Measurements from ENCODE around the gene WDFY2. TPM values are rescaled to one million over a fixed set of nuclear protein-coding genes. Genes with fewer than 3 reads are reported as not detected.

Gene WDFY2
- total and polyA plus RNA-seq, 4 donors: 3.4 to 10.5 (median 5.8) TPM

DNA sequence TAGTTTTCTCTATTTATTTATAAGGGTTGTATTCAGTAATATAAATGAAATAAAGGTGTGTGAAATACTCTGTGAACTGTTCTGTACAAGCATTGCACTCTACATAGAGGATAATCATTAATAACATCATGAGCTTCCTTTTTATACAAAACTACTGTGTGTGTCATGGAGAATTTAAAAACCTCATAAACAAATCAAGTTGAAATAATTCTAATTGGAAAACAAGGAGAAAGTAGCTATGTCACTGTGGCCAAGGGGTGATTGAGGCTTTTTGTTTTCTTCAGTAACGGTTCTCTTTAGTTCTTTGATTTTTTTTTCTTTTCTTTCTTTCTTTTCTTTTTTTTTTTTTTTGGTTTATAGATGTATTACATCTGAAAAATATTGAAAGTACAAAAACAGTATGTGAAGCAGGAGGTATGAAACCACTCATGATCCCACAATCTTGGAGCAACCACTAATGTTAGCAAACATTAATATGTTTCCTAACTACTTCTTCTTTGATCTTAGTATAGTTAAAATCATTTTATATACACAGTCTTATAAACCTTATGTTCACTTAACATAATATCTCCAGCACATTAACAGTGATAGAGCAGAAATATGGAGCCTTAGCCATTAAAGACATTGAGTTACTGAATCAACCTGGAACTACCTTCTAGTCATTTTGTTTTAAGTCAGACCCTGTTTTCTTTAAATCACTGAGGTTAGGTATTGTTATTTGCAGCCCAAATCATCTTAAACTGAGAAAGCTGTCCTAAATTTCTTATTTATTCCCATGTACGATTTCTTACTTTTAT is 45.4 kb downstream of the WDFY2 start:
- Histone ChIP-seq H3K4me3 (ENCODE audit: low read depth in 1 of 3, low read length in 3 of 3) (no peak overlapping the region), H3K27ac (ENCODE audit: low read depth in 1 of 2, low read length in 2 of 2) (no peak overlapping the region), H3K27me3 (ENCODE audit: control insufficient read depth in 4 of 4, insufficient read depth in 4 of 4, low read length in 3 of 4) (no peaks in the 10 kb centered on the region), H3K4me1 (ENCODE audit: control insufficient read depth in 4 of 4, insufficient read depth in 4 of 4, low read length in 3 of 4) (peaks cover 0 to 15% (median 9%) of the 10 kb centered on the region in 4 donors), H3K9me3 (ENCODE audit: control insufficient read depth in 4 of 4, low read length in 3 of 4) (no peaks in the 10 kb centered on the region), H3K9ac (ENCODE audit: low read depth in 1 of 2, low read length in 2 of 2) (no peak overlapping the region), H3K36me3 (ENCODE audit: control insufficient read depth in 4 of 4, insufficient read depth in 3 of 4, low read depth in 1 of 4, low read length in 3 of 4) (no peaks in the 10 kb centered on the region)
- DNase-seq (ENCODE audit: low spot score): no peak
- TF ChIP-seq TAF1 (conservative IDR thresholded peaks at IDR 0.05): no peak
- 90% methylated on average over 2 of the region's 2 CpGs for WGBS

DNA sequence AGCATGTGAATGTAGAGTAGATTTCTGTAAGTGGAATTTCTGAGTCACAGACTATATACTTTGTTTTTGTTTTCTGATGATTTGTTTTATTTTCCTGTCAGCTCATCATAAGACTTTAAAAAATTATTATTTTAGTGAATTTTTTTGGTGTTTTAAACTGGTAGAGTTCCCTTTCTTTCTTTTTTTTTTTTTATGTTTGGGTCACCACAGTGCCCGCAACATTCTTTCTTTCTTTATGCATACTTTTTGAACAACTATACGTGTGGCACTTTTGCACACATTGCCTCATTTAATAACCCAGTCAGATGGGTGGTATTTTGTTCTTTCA is 46.0 kb downstream of the WDFY2 start:
- Histone ChIP-seq H3K4me3 (ENCODE audit: low read depth in 1 of 3, low read length in 3 of 3) (no peak overlapping the region), H3K27ac (ENCODE audit: low read depth in 1 of 2, low read length in 2 of 2) (no peak overlapping the region), H3K27me3 (ENCODE audit: control insufficient read depth in 4 of 4, insufficient read depth in 4 of 4, low read length in 3 of 4) (no peaks in the 10 kb centered on the region), H3K9ac (ENCODE audit: low read depth in 1 of 2, low read length in 2 of 2) (no peak overlapping the region), H3K36me3 (ENCODE audit: control insufficient read depth in 4 of 4, insufficient read depth in 3 of 4, low read depth in 1 of 4, low read length in 3 of 4) (no peaks in the 10 kb centered on the region), H3K9me3 (ENCODE audit: control insufficient read depth in 4 of 4, low read length in 3 of 4) (no peaks in the 10 kb centered on the region), H3K4me1 (ENCODE audit: control insufficient read depth in 4 of 4, insufficient read depth in 4 of 4, low read length in 3 of 4) (peaks cover 0 to 11% (median 8%) of the 10 kb centered on the region in 4 donors)
- TF ChIP-seq HNF4A (conservative IDR thresholded peaks at IDR 0.05): no peak
- TF ChIP-seq TAF1 (conservative IDR thresholded peaks at IDR 0.05): no peak
- TF ChIP-seq NR2F2 (IDR thresholded peaks at IDR 0.05): no peak
- TF ChIP-seq FOXA1 (IDR thresholded peaks at IDR 0.05): no peak
- TF ChIP-seq HNF4G (IDR thresholded peaks at IDR 0.05): no peak
- no peak for TF ChIP-seq EGR1 (IDR thresholded peaks at IDR 0.05; ENCODE audit: low read depth in 2 of 2)
- no peak for TF ChIP-seq ATF3 (IDR thresholded peaks at IDR 0.05)
- TF ChIP-seq MAX (IDR thresholded peaks at IDR 0.05): no peak
- no peak for TF ChIP-seq RXRA (IDR thresholded peaks at IDR 0.05)
- no peak for TF ChIP-seq FOXA2 (IDR thresholded peaks at IDR 0.05)
- no peak for TF ChIP-seq GABPA (IDR thresholded peaks at IDR 0.05 in 1 of 2, conservative IDR thresholded peaks at IDR 0.05 in 1 of 2)
- TF ChIP-seq, protein P1, sequence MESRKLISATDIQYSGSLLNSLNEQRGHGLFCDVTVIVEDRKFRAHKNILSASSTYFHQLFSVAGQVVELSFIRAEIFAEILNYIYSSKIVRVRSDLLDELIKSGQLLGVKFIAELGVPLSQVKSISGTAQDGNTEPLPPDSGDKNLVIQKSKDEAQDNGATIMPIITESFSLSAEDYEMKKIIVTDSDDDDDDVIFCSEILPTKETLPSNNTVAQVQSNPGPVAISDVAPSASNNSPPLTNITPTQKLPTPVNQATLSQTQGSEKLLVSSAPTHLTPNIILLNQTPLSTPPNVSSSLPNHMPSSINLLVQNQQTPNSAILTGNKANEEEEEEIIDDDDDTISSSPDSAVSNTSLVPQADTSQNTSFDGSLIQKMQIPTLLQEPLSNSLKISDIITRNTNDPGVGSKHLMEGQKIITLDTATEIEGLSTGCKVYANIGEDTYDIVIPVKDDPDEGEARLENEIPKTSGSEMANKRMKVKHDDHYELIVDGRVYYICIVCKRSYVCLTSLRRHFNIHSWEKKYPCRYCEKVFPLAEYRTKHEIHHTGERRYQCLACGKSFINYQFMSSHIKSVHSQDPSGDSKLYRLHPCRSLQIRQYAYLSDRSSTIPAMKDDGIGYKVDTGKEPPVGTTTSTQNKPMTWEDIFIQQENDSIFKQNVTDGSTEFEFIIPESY (IDR thresholded peaks at IDR 0.05): no peak
- no peak for TF ChIP-seq JUND (IDR thresholded peaks at IDR 0.05)
- TF ChIP-seq SP1 (IDR thresholded peaks at IDR 0.05): no peak
- TF ChIP-seq REST (IDR thresholded peaks at IDR 0.05): no peak
- no peak for TF ChIP-seq RAD21 (IDR thresholded peaks at IDR 0.05)
- TF ChIP-seq YY1 (IDR thresholded peaks at IDR 0.05): no peak
- TF ChIP-seq, protein P2, sequence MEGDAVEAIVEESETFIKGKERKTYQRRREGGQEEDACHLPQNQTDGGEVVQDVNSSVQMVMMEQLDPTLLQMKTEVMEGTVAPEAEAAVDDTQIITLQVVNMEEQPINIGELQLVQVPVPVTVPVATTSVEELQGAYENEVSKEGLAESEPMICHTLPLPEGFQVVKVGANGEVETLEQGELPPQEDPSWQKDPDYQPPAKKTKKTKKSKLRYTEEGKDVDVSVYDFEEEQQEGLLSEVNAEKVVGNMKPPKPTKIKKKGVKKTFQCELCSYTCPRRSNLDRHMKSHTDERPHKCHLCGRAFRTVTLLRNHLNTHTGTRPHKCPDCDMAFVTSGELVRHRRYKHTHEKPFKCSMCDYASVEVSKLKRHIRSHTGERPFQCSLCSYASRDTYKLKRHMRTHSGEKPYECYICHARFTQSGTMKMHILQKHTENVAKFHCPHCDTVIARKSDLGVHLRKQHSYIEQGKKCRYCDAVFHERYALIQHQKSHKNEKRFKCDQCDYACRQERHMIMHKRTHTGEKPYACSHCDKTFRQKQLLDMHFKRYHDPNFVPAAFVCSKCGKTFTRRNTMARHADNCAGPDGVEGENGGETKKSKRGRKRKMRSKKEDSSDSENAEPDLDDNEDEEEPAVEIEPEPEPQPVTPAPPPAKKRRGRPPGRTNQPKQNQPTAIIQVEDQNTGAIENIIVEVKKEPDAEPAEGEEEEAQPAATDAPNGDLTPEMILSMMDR (IDR thresholded peaks at IDR 0.05; ENCODE audit: low read depth, low read length, missing input control): no peak
- 96% methylated on average over 2 of the region's 2 CpGs for WGBS
- no peak for DNase-seq (ENCODE audit: low spot score)
